ENCODE data around the gene COL25A1.

Gene COL25A1

GRCh38 chr4:108889696-108890483 is 412.6 kb downstream of the COL25A1 start:
- DNase-seq (ENCODE audit: extremely low read depth, low read depth): peak; percentile 22
- no peak overlapping the region for H3K4me3 ChIP-seq (replicated peaks; ENCODE audit: low read depth, low read length)
- TF ChIP-seq CTCF (IDR thresholded peaks at IDR 0.05; ENCODE audit: low read depth, low read length, missing control alignments): no peak

DNA sequence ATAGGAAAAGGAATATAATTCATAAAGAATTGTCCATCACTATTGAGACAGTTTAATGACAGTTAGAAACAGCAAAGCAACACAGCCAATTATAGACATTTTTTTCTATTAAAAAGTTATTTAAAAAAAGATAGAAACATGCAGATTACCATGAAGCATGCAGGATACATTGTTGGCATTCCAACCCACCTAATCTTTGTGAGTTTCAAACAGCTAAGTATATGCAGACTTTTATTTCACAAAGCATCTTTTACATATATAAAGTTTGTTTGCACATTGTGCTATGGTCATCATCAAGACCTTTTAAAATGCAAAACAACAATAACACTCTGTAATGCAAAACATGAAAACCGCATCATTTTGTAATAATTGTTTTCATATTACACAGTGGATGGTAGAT is 413.7 kb downstream of the COL25A1 start:
- no peak for TF ChIP-seq CTCF (IDR thresholded peaks at IDR 0.05; ENCODE audit: low read depth, low read length, missing control alignments)
- no peak for DNase-seq (ENCODE audit: extremely low read depth, low read depth)
- H3K4me3 ChIP-seq (replicated peaks; ENCODE audit: low read depth, low read length): no peak overlapping the region

DNA sequence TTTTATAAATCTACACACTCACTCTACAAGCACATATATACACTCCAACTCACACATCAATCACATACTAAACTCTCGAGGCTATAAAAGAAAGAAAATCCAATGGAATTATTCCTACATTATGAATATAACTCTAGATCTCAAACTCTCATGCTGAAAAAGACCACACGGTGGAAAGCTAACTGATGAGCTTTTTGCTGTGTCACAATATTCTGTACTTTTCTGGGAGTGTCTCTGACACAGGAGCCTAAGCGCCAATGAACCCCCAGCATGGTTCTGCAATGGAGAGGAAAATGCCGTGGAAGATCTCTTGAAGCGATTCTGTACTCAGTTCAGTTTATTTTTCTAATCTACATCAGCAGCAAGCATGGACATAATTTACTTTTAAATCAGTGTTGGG is 415.4 kb downstream of the COL25A1 start:
- H3K4me3 ChIP-seq (replicated peaks; ENCODE audit: low read depth, low read length): no peak overlapping the region
- DNase-seq (ENCODE audit: extremely low read depth, low read depth): no peak
- no peak for TF ChIP-seq CTCF (IDR thresholded peaks at IDR 0.05; ENCODE audit: low read depth, low read length, missing control alignments)

DNA sequence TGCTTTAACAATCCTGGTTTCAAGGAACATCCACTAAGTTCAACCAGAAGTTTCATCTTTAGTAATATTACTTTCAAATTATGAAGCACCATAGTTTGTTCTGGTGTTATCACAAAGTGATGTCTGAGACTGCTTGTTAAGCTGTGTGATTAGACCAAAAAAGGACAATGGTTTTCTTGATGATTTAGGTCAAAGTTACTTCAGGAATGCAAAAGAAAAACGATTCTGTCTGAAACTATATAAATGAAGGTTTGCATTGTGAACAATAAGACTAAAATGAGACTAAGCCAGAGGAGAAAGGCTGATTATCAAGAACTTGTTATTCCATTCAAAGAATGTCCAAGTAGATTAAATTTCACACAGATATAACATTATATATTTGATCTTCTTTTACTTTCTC is 417.2 kb downstream of the COL25A1 start:
- no peak for TF ChIP-seq CTCF (IDR thresholded peaks at IDR 0.05; ENCODE audit: low read depth, low read length, missing control alignments)
- H3K4me3 ChIP-seq (replicated peaks; ENCODE audit: low read depth, low read length): no peak overlapping the region
- DNase-seq (ENCODE audit: extremely low read depth, low read depth): no peak

DNA sequence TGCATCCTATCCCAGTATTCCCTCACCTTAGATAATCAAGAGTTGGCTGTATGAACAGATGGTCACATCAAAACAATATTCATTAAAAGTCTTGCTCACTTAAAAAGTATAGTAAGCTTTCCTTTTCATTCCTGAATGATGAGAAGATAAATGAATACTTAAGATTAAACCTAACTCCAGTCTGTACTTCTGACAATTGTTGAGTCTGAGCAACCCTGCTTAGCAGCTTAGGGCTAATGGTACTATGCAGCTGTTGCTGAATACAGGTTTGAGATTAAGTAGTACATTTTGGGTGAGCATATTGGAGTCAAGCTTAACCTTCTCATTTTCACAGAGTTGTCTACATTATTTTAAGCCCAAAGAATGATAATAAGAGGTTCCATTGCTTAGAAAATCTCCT is 417.9 kb downstream of the COL25A1 start:
- H3K4me3 ChIP-seq (replicated peaks; ENCODE audit: low read depth, low read length): no peak overlapping the region
- TF ChIP-seq CTCF (IDR thresholded peaks at IDR 0.05; ENCODE audit: low read depth, low read length, missing control alignments): no peak
- no peak for DNase-seq (ENCODE audit: extremely low read depth, low read depth)

GRCh38 chr4:108881986-108882385 is 420.5 kb downstream of the COL25A1 start:
- no peak for TF ChIP-seq CTCF (IDR thresholded peaks at IDR 0.05; ENCODE audit: low read depth, low read length, missing control alignments)
- H3K4me3 ChIP-seq (replicated peaks; ENCODE audit: low read depth, low read length): no peak overlapping the region
- DNase-seq (ENCODE audit: extremely low read depth, low read depth): no peak

- DNase-seq (ENCODE audit: extremely low read depth, low read depth): peak; percentile 68
- no peak for TF ChIP-seq CTCF (IDR thresholded peaks at IDR 0.05; ENCODE audit: low read depth, low read length, missing control alignments)
- H3K4me3 ChIP-seq (replicated peaks; ENCODE audit: low read depth, low read length): no peak overlapping the region
Measured at GRCh38 chr4:108881190-108881589, 421.3 kb downstream of the COL25A1 start.

Data from HFF-Myc (cell line).